HL-60 (cell line): ENCODE results near the gene RAMAC.

ENCODE experiments used
- DNase-seq, 2 experiments: peaks; one replicate each; pipeline ENCODE4 v3.0.0-alpha.2; 2010 to 2020; ENCODE audit warnings: low read depth in 1 of 2, low spot score in 1 of 2
- H3K27ac ChIP-seq: fragments of 250-450 bp; sonication (Bioruptor Pico); replicated peaks from 2 replicates; pipeline ENCODE4 v1.5.1; 2020; ENCODE audit warnings: mild to moderate bottlenecking, moderate library complexity
- H3K27me3 ChIP-seq: fragments of 250-450 bp; sonication (Bioruptor Pico); 2 replicates; pipeline ENCODE4 v1.5.1; 2021; ENCODE audit warnings: mild to moderate bottlenecking, moderate library complexity; ENCODE audit not compliant: insufficient read depth, poor library complexity, severe bottlenecking
- H3K4me3 ChIP-seq: replicated peaks from 2 replicates; pipeline ENCODE4 v1.5.1; 2011; ENCODE audit warnings: mild to moderate bottlenecking, control low read depth, low read length; ENCODE audit not compliant: insufficient read depth
- GABPA ChIP-seq: IDR thresholded peaks from 2 replicates; pipeline ENCODE4 v1.6.1; 2012; ENCODE audit warnings: low read depth
- POLR2AphosphoS5 ChIP-seq: IDR thresholded peaks from 2 replicates; pipeline ENCODE4 v1.6.1; 2012; ENCODE audit warnings: low read depth
- SPI1 ChIP-seq: IDR thresholded peaks from 2 replicates; pipeline ENCODE4 v1.6.1; 2012; ENCODE audit warnings: low read depth, mild to moderate bottlenecking, borderline replicate concordance
- TF ChIP-seq, protein P1 (sequence below): IDR thresholded peaks from one replicate; pipeline ENCODE4 v1.5.1; 2011; ENCODE audit warnings: low read length, control low read depth, inconsistent platforms; ENCODE audit not compliant: insufficient read depth
- TF ChIP-seq, protein P2 (sequence below): IDR thresholded peaks from 2 replicates; pipeline ENCODE4 v1.6.1; 2012; ENCODE audit warnings: low read depth; ENCODE audit not compliant: insufficient replicate concordance

RAMAC gene

DNA sequence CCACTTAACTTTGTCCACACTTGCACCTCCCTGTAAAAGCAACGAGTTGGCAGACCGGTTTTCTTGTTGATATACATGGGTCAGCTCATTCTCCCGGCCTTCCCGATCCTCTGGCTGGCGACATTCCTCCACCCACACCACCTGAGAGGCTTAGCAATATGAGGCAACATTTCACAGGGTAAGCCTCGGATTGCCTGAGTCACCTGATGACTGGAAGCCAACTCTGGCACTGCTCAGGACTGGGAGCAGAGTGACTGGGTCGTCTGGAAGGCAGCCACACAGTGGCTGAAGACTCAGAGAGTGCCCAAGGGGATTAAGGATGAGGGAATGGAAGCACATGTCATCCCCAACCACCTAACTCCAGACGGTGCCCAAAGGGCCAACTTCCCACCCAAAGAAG, 43.3 kb upstream of the RAMAC start:
- DNase-seq, result no peak
- Histone ChIP-seq H3K27me3 (peaks cover 2% of the 10 kb centered on the region), H3K4me3 (no peak overlapping the region), H3K27ac (no peak overlapping the region)
- no peak for TF ChIP-seq POLR2AphosphoS5
- TF ChIP-seq GABPA, result no peak
- TF ChIP-seq, protein P1, sequence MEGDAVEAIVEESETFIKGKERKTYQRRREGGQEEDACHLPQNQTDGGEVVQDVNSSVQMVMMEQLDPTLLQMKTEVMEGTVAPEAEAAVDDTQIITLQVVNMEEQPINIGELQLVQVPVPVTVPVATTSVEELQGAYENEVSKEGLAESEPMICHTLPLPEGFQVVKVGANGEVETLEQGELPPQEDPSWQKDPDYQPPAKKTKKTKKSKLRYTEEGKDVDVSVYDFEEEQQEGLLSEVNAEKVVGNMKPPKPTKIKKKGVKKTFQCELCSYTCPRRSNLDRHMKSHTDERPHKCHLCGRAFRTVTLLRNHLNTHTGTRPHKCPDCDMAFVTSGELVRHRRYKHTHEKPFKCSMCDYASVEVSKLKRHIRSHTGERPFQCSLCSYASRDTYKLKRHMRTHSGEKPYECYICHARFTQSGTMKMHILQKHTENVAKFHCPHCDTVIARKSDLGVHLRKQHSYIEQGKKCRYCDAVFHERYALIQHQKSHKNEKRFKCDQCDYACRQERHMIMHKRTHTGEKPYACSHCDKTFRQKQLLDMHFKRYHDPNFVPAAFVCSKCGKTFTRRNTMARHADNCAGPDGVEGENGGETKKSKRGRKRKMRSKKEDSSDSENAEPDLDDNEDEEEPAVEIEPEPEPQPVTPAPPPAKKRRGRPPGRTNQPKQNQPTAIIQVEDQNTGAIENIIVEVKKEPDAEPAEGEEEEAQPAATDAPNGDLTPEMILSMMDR, result no peak
- TF ChIP-seq SPI1, result no peak
- TF ChIP-seq, protein P2, sequence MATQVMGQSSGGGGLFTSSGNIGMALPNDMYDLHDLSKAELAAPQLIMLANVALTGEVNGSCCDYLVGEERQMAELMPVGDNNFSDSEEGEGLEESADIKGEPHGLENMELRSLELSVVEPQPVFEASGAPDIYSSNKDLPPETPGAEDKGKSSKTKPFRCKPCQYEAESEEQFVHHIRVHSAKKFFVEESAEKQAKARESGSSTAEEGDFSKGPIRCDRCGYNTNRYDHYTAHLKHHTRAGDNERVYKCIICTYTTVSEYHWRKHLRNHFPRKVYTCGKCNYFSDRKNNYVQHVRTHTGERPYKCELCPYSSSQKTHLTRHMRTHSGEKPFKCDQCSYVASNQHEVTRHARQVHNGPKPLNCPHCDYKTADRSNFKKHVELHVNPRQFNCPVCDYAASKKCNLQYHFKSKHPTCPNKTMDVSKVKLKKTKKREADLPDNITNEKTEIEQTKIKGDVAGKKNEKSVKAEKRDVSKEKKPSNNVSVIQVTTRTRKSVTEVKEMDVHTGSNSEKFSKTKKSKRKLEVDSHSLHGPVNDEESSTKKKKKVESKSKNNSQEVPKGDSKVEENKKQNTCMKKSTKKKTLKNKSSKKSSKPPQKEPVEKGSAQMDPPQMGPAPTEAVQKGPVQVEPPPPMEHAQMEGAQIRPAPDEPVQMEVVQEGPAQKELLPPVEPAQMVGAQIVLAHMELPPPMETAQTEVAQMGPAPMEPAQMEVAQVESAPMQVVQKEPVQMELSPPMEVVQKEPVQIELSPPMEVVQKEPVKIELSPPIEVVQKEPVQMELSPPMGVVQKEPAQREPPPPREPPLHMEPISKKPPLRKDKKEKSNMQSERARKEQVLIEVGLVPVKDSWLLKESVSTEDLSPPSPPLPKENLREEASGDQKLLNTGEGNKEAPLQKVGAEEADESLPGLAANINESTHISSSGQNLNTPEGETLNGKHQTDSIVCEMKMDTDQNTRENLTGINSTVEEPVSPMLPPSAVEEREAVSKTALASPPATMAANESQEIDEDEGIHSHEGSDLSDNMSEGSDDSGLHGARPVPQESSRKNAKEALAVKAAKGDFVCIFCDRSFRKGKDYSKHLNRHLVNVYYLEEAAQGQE, result no peak

DNA sequence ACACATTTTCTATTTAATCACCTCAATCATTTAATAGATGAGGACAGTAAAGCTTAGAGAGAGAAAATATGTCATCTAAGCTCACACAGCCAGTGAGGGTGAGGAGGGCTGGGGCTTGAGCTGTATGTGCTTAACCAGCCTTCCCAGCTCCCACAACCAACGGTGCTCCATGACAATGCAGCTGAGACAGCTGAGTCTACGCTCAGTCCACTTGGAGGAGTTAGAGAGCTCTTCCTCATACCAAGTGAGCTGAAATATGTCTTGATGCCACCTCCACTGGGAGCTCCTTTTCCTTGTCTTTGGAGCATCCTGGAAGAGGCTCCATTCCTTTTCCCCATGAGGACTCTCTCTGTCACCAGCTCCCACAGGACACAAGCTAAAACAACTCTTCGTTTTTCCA, 42.8 kb upstream of the RAMAC start:
- no peak for TF ChIP-seq SPI1
- no peak for TF ChIP-seq POLR2AphosphoS5
- no peak for DNase-seq
- no peak overlapping the region for H3K27ac ChIP-seq
- no peak overlapping the region for H3K4me3 ChIP-seq
- H3K27me3 ChIP-seq, result peaks cover 2% of the 10 kb centered on the region

DNA sequence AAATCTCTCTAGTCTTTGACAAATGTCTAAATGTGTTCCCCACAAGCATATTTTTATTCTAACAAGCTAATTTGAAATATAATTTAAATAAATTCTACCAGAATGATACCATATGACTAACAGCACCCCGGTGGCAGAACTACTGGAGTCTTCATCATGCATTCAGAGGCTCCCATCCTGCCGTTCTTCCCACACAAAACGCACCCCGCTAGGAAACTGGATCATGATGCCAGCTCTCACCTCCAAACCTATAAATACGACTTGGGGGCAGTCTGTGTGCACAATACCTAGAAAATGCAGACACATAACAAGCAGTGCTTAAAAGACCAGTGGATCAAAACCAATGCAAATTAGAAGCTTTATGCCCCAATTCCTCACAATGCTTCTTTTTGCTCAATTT, 42.0 kb upstream of the RAMAC start:
- H3K27ac ChIP-seq, result no peak overlapping the region
- H3K27me3 ChIP-seq, result peaks cover 2% of the 10 kb centered on the region

DNA sequence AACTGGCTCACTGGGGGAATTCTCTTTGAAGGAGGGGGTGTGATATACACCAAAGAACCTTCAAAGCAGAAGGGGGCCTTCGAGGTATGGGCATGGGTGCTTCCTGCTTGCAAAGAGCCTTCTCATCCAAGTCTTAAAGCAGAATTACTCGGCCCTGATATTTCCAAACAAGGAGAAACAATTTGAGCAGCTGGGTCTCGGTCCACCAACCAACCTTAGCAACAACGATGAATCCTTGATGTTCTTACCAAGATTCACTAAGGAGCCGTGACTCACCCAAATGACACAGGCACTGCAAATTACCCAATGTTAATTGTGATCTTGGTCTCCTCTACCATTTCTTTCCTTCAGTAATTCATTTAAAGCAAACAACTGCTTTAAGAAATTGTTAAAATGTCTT, 41.2 kb upstream of the RAMAC start:
- H3K4me3 ChIP-seq, result no peak overlapping the region
- no peak for DNase-seq
- no peak overlapping the region for H3K27ac ChIP-seq
- H3K27me3 ChIP-seq, result peaks cover 2% of the 10 kb centered on the region
- no peak for TF ChIP-seq GABPA
- TF ChIP-seq, protein P1, result no peak
- TF ChIP-seq, protein P2, result no peak
- TF ChIP-seq SPI1, result no peak
- no peak for TF ChIP-seq POLR2AphosphoS5

More for the DNA sequence above, 42.0 kb upstream of the RAMAC start:
- DNase-seq, result no peak
- TF ChIP-seq, protein P2, result no peak
- TF ChIP-seq SPI1 (no peak), POLR2AphosphoS5 (no peak), GABPA (no peak)
- TF ChIP-seq, protein P1, result no peak
- no peak overlapping the region for H3K4me3 ChIP-seq
